Measurements from ENCODE around the gene KLHDC9. TPM values are rescaled to one million over a fixed set of nuclear protein-coding genes. Genes with fewer than 3 reads are reported as not detected.

KLHDC9 gene
- total RNA-seq, 2 donors from 2014 or later = 5.7 to 7.1 TPM

DNA sequence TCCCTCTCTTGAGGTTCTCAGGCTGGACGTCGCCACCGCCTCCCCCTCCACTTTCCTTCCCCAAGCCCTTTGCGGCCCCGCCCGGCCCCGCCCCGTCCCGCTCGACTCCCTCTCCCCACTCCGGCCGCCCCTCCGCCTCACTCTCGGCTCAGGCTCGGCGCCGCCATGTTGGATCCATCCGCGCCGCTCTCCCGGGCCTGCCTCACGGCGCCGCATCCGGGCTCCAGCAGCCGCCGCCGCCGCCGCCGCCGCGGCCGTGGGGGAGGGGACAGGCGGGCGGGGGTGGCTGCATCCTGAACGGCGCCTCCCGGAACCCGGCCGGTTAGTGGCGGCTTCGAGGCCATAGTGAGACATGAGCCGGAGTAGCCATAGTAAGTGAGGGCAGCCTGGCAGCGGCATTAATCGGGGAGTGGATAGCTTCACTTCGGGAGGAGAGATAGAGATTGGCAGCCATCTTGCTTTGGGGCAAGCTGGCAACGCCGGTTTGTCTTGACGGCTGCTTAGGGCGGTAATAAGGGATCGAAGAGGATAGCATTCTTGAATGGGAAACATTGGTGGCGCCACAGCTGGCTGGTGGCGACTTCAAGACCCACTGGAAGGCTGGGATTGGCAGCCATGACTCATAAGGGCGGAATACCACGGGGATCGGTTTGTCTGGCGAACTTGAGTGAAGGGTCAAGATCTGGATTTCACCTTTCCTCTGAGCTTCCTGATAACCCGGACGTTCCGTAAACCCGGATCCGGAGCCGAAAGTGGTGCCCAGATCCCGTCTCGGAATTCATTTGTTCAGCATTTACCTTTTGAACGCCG lies 34.5 kb downstream of the KLHDC9 start, which contains the start of gene DEDD:
Gene DEDD (minus strand): TSS at position 258 of the 810 bp plus-strand sequence. CDS start 8,205 bp downstream, outside the sequence.
- Mint-ChIP-seq H3K4me1 (ENCODE audit: low read depth) (peaks cover 41% of the 10 kb centered on the region), H3K36me3 (ENCODE audit: insufficient read depth in 2 of 2) (peaks cover 2 to 16% of the 10 kb centered on the region in 2 donors), H3K9me3 (no peaks in the 10 kb centered on the region), H3K27ac (peak within 1 kb of the TSS; percentile 99), H3K4me3 (no peak within 1 kb of the TSS), H3K27me3 (ENCODE audit: low read depth) (no peaks in the 10 kb centered on the region)
- peak; percentile 93 to 95 for DNase-seq
- ATAC-seq (replicated peaks in 1 of 2) = peak; percentile 97

DNA sequence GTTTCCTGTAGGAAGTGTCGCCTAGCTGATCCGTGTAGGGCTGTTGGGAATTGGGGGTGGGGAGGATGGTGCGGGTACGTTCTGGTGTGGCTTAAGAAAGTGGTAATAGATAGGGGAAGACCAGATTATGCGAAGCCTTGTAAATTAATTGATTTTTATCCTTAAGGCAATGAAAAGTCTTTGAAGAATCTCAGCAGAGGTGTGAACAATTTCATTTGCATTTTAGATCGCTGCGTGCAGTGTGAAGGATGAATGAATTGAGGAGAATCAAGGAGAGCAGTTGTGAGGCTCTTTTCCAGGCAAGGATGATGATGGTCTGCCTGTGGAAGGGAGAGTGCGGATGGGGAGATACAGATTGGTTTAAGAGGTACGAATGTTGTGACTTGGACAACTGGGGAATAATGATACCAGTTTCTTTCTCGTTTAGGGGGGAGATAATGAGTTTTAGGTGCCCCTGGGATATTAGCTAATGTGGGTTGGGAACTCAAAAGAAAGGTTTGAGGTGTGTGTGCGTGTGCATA lies 35.1 kb downstream of the KLHDC9 start:
- Mint-ChIP-seq H3K36me3 (ENCODE audit: insufficient read depth in 2 of 2) (peaks cover 2 to 11% of the 10 kb centered on the region in 2 donors), H3K9me3 (no peaks in the 10 kb centered on the region), H3K27ac (no peak overlapping the region), H3K27me3 (ENCODE audit: low read depth) (no peaks in the 10 kb centered on the region), H3K4me1 (ENCODE audit: low read depth) (peaks cover 34% of the 10 kb centered on the region), H3K4me3 (no peak overlapping the region)
- ATAC-seq (replicated peaks in 1 of 2) = peak in 1 of 2 donors; percentile 0
- DNase-seq = no peak

GRCh38 chr1:161137881-161138280 lies 39.7 kb downstream of the KLHDC9 start:
- peaks cover 0 to 1% of the 10 kb centered on the region in 2 donors for H3K36me3 Mint-ChIP-seq (ENCODE audit: insufficient read depth in 2 of 2)
- DNase-seq (no peak), ATAC-seq (replicated peaks in 1 of 2) (no peak)
- H3K9me3 Mint-ChIP-seq = no peaks in the 10 kb centered on the region
- no peak overlapping the region for H3K27ac Mint-ChIP-seq
- no peaks in the 10 kb centered on the region for H3K4me1 Mint-ChIP-seq (ENCODE audit: low read depth)
- H3K27me3 Mint-ChIP-seq (ENCODE audit: low read depth) = no peaks in the 10 kb centered on the region
- H3K4me3 Mint-ChIP-seq = no peak overlapping the region

- DNase-seq (no peak), ATAC-seq (replicated peaks in 1 of 2) (no peak)
- Mint-ChIP-seq H3K4me1 (ENCODE audit: low read depth) (no peaks in the 10 kb centered on the region), H3K27me3 (ENCODE audit: low read depth) (no peaks in the 10 kb centered on the region), H3K27ac (peak overlapping the region; percentile 7), H3K9me3 (no peaks in the 10 kb centered on the region), H3K36me3 (ENCODE audit: insufficient read depth in 2 of 2) (peaks cover 0 to 1% of the 10 kb centered on the region in 2 donors), H3K4me3 (no peak overlapping the region)
Observed at GRCh38 chr1:161138431-161138830, 40.3 kb downstream of the KLHDC9 start.

DNA sequence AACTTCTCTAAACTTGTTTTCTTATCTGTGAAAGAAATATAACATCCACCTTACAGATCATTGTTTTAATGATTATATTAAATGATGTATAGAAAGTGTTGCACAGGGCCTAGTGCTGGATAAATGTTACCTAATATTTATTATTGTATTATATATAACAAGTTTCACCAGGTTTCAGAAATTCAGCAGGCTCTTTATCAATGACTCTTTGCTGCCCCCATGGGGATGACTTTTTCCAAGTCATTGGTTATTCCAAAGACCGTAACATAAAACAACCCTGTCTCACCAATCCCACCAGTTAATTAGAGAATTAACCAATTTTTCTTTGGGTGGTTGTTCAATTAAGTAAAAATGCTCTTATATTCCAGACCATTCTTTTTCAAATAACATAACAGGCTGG lies 41.6 kb downstream of the KLHDC9 start:
- DNase-seq (peak in 1 of 2 donors; percentile 52), ATAC-seq (replicated peaks in 1 of 2) (no peak)
- Mint-ChIP-seq H3K4me3 (no peak overlapping the region), H3K36me3 (ENCODE audit: insufficient read depth in 2 of 2) (peaks cover 0 to 1% of the 10 kb centered on the region in 2 donors), H3K9me3 (no peaks in the 10 kb centered on the region), H3K27ac (no peak overlapping the region), H3K27me3 (ENCODE audit: low read depth) (no peaks in the 10 kb centered on the region), H3K4me1 (ENCODE audit: low read depth) (no peaks in the 10 kb centered on the region)

GRCh38 chr1:161140755-161141400 lies 42.7 kb downstream of the KLHDC9 start:
- no peaks in the 10 kb centered on the region for H3K36me3 Mint-ChIP-seq (ENCODE audit: insufficient read depth in 2 of 2)
- no peak for DNase-seq
- H3K27me3 Mint-ChIP-seq (ENCODE audit: low read depth) = no peaks in the 10 kb centered on the region
- ATAC-seq (replicated peaks in 1 of 2) = no peak
- H3K27ac Mint-ChIP-seq = no peak overlapping the region
- H3K4me3 Mint-ChIP-seq = no peak overlapping the region
- no peaks in the 10 kb centered on the region for H3K9me3 Mint-ChIP-seq
- H3K4me1 Mint-ChIP-seq (ENCODE audit: low read depth) = no peaks in the 10 kb centered on the region

GRCh38 chr1:161145832-161146231 lies 47.7 kb downstream of the KLHDC9 start:
- DNase-seq (no peak), ATAC-seq (replicated peaks in 1 of 2) (no peak)
- Mint-ChIP-seq H3K9me3 (no peaks in the 10 kb centered on the region), H3K27me3 (ENCODE audit: low read depth) (no peaks in the 10 kb centered on the region), H3K27ac (no peak overlapping the region), H3K4me1 (ENCODE audit: low read depth) (no peaks in the 10 kb centered on the region), H3K36me3 (ENCODE audit: insufficient read depth in 2 of 2) (no peaks in the 10 kb centered on the region), H3K4me3 (no peak overlapping the region)

Other genes with a start within 250 kb of the KLHDC9 start
- 1 to 10 TPM in 1 of 2 donors, under 1 TPM in 1; 0.91 to 1.4 TPM for gene CD244, start 235.5 kb upstream of the KLHDC9 start, total RNA-seq
- not detected for gene ITLN1, start 213.2 kb upstream of the KLHDC9 start, total RNA-seq
- not detected for gene ITLN2, start 143.6 kb upstream of the KLHDC9 start, total RNA-seq
- gene F11R, start 77.2 kb upstream of the KLHDC9 start, total RNA-seq = 10 to 100 TPM; 38.2 to 38.8 TPM
- 10 to 100 TPM; 46.3 to 78.0 TPM for gene TSTD1, start 59.4 kb upstream of the KLHDC9 start, total RNA-seq
- 10 to 100 TPM; 52.3 to 57.5 TPM for gene USF1, start 52.4 kb upstream of the KLHDC9 start, total RNA-seq
- gene ARHGAP30, start 28.5 kb upstream of the KLHDC9 start, total RNA-seq = 100 to 1,000 TPM; 192 to 198 TPM
- under 1 TPM in 1 of 2 donors, not detected in 1; 0.31 TPM for gene NECTIN4, start 8.8 kb upstream of the KLHDC9 start, total RNA-seq
- gene PFDN2, start 19.7 kb downstream of the KLHDC9 start, total RNA-seq = 100 to 1,000 TPM; 117 to 122 TPM
- 10 to 100 TPM; 82.0 to 87.2 TPM for gene NIT1, start 19.7 kb downstream of the KLHDC9 start, total RNA-seq
- 10 to 100 TPM; 49.8 to 51.3 TPM for gene DEDD, start 34.3 kb downstream of the KLHDC9 start, total RNA-seq
- gene UFC1, start 55.6 kb downstream of the KLHDC9 start, total RNA-seq = 10 to 100 TPM; 91.4 to 97.9 TPM
- 10 to 100 TPM; 36.0 to 46.4 TPM for gene USP21, start 61.1 kb downstream of the KLHDC9 start, total RNA-seq
- gene PPOX, start 68.1 kb downstream of the KLHDC9 start, total RNA-seq = 10 to 100 TPM; 35.3 to 45.9 TPM
- gene B4GALT3, start 79.1 kb downstream of the KLHDC9 start, total RNA-seq = 10 to 100 TPM; 55.9 to 56.5 TPM
- 1 to 10 TPM; 4.0 to 7.7 TPM for gene ADAMTS4, start 100.7 kb downstream of the KLHDC9 start, total RNA-seq
- 100 to 1,000 TPM; 108 to 114 TPM for gene NDUFS2, start 104.0 kb downstream of the KLHDC9 start, total RNA-seq
- 1 to 10 TPM; 1.8 to 3.7 TPM for gene FCER1G, start 116.9 kb downstream of the KLHDC9 start, total RNA-seq
- not detected for gene APOA2, start 125.3 kb downstream of the KLHDC9 start, total RNA-seq
- gene TOMM40L, start 127.7 kb downstream of the KLHDC9 start, total RNA-seq = 10 to 100 TPM; 10.3 to 14.6 TPM
- gene NR1I3, start 139.8 kb downstream of the KLHDC9 start, total RNA-seq = not detected
- 1 to 10 TPM in 1 of 2 donors, under 1 TPM in 1; 0.55 to 1.2 TPM for gene PCP4L1, start 160.4 kb downstream of the KLHDC9 start, total RNA-seq
- gene MPZ, start 211.6 kb downstream of the KLHDC9 start, total RNA-seq = 1 to 10 TPM; 5.5 to 8.5 TPM
- gene SDHC, start 216.0 kb downstream of the KLHDC9 start, total RNA-seq = 100 to 1,000 TPM; 140 to 141 TPM

Measured in activated T-cell treated with anti-CD3 and anti-CD28 coated beads, Interleukin-2, amount 50 U/mL, for 72 hours (primary cell).